ENCODE data around the gene MAMLD1.

DNA sequence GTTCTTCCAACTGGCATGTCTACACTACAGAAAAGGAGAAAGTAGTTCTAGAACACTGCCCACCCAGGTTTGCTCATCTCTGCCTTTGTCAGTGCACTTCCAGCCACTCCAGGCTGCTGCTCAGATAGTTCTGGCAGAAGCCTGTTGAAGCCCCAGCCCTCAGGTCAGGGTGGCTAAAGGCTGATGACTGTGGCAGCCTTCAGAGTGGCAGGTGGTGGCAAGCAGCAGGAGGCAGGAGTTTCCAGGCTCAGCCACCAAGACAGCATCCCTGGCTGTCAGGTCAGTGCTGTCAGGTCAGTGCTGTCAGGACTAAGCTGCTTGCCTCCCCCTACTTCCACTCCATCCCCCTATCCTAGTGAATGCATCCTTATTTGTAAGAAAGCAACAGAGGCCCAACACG is 100.4 kb downstream of the MAMLD1 start:
- TF ChIP-seq ZNF565 (CRISPR knock-in tag; conservative IDR thresholded peaks at IDR 0.05; ENCODE audit: low read depth) (no peak), SNAI2 (CRISPR knock-in tag; IDR thresholded peaks at IDR 0.05) (no peak), ZC3H10 (CRISPR knock-in tag; IDR thresholded peaks at IDR 0.05) (no peak), ARNTL (CRISPR knock-in tag; IDR thresholded peaks at IDR 0.05; ENCODE audit: borderline replicate concordance, low read depth) (no peak), GLIS3 (CRISPR knock-in tag; IDR thresholded peaks at IDR 0.05) (no peak), BACH2 (CRISPR knock-in tag; IDR thresholded peaks at IDR 0.05; ENCODE audit: borderline replicate concordance) (no peak), PATZ1 (CRISPR knock-in tag; IDR thresholded peaks at IDR 0.05; ENCODE audit: borderline replicate concordance) (no peak), PPARA (CRISPR knock-in tag; IDR thresholded peaks at IDR 0.05; ENCODE audit: borderline replicate concordance) (no peak)
- TF ChIP-seq, protein P1, sequence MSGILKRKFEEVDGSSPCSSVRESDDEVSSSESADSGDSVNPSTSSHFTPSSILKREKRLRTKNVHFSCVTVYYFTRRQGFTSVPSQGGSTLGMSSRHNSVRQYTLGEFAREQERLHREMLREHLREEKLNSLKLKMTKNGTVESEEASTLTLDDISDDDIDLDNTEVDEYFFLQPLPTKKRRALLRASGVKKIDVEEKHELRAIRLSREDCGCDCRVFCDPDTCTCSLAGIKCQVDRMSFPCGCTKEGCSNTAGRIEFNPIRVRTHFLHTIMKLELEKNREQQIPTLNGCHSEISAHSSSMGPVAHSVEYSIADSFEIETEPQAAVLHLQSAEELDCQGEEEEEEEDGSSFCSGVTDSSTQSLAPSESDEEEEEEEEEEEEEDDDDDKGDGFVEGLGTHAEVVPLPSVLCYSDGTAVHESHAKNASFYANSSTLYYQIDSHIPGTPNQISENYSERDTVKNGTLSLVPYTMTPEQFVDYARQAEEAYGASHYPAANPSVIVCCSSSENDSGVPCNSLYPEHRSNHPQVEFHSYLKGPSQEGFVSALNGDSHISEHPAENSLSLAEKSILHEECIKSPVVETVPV (CRISPR knock-in tag; IDR thresholded peaks at IDR 0.05) = no peak
- TF ChIP-seq, protein P2, sequence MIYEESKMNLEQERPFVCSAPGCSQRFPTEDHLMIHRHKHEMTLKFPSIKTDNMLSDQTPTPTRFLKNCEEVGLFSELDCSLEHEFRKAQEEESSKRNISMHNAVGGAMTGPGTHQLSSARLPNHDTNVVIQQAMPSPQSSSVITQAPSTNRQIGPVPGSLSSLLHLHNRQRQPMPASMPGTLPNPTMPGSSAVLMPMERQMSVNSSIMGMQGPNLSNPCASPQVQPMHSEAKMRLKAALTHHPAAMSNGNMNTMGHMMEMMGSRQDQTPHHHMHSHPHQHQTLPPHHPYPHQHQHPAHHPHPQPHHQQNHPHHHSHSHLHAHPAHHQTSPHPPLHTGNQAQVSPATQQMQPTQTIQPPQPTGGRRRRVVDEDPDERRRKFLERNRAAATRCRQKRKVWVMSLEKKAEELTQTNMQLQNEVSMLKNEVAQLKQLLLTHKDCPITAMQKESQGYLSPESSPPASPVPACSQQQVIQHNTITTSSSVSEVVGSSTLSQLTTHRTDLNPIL (CRISPR knock-in tag; IDR thresholded peaks at IDR 0.05; ENCODE audit: low read depth) = no peak
